HCT116 (cell line): ENCODE measurements around the gene NEK11. TPM values are rescaled to one million over a fixed set of nuclear protein-coding genes. Genes with fewer than 3 reads are reported as not detected.

Experiments
- ATAC-seq: fragments of 200-7000 bp; cut with Tn5 transposase; 2 replicates; pipeline ENCODE4 v1.9.1; 2020; ENCODE audit warnings: mild to moderate bottlenecking, moderate library complexity
- BruUV-seq: library from RNA; stranded (reverse); fragments of 400-500 nt; replicated peaks from 2 replicates; lab custom pipeline; 2021; lab: Mats Ljungman, UMichigan
- CTCF ChIA-PET: fragments of 300-600 bp; sonication (Branson Sonifier 250); formaldehyde crosslinking; loops from one replicate; lab custom pipeline; 2021; ENCODE audit warnings: antibody characterized with exemption; lab: Charles Lee
- POLR2A ChIA-PET: fragments of 300-600, 350-600 bp; sonication (Branson Sonifier 250); formaldehyde crosslinking; loops from one replicate; lab custom pipeline; 2021; ENCODE audit warnings: antibody characterized with exemption; lab: Charles Lee
- RAD21 ChIA-PET, 2 experiments: fragments of 300-600 bp; sonication (Branson Sonifier 250); formaldehyde crosslinking; loops; one replicate each; lab custom pipeline; 2023; ENCODE audit warnings: low total read pairs in 2 of 2; ENCODE audit not compliant: uncharacterized antibody in 2 of 2, unreplicated experiment in 2 of 2, low non-redundant PET in 1 of 2; lab: Charles Lee
- DNase-seq: peaks from one replicate; pipeline ENCODE4 v3.0.0-alpha.2; 2010; ENCODE audit warnings: low read depth, low spot score
- H2AFZ ChIP-seq: fragments of 200-600 bp; shearing (Covaris generic), sonication (generic); 2 replicates; pipeline ENCODE4 v1.6.1; 2017; ENCODE audit warnings: low read depth, mixed run types, mixed read lengths, antibody characterized with exemption, low read length; ENCODE audit not compliant: poor library complexity, severe bottlenecking
- H3K27ac ChIP-seq: 2 replicates; pipeline ENCODE4 v1.5.1; 2012; ENCODE audit warnings: low read depth, low read length
- H3K27me3 ChIP-seq: fragments of 200-600 bp; sonication (generic); 2 replicates; pipeline ENCODE4 v1.6.1; 2016; ENCODE audit warnings: mixed run types, low read length, mixed read lengths; ENCODE audit not compliant: insufficient read depth
- H3K36me3 ChIP-seq, 2 experiments: fragments of 200-500 bp in 1 of 2; fragments of 200-600 bp in 1 of 2; sonication (Bioruptor generic) in 1 of 2; sonication (generic) in 1 of 2; 2 replicates each; pipeline versions ENCODE4 v1.5.1 to v1.6.1; 2014 to 2016; ENCODE audit warnings: low read length in 2 of 2, inconsistent platforms in 1 of 2, mixed read lengths in 1 of 2, mixed run types in 1 of 2; ENCODE audit not compliant: insufficient read depth in 2 of 2, control insufficient read depth in 1 of 2
- H3K4me1 ChIP-seq, 2 experiments: fragments of 200-600 bp in 1 of 2; sonication (generic) in 1 of 2; 2 replicates each; pipeline versions ENCODE4 v1.5.1 to v1.6.1; 2012 to 2017; ENCODE audit warnings: low read length in 2 of 2, inconsistent platforms in 1 of 2, mild to moderate bottlenecking in 1 of 2, mixed read lengths in 1 of 2, mixed run types in 1 of 2, moderate library complexity in 1 of 2; ENCODE audit not compliant: insufficient read depth in 2 of 2, control insufficient read depth in 1 of 2
- H3K4me2 ChIP-seq: fragments of 200-600 bp; sonication (generic); 2 replicates; pipeline ENCODE4 v1.6.1; 2017; ENCODE audit warnings: mixed run types, low read length, mixed read lengths
- H3K4me3 ChIP-seq, 2 experiments: fragments of 200-600 bp in 1 of 2; sonication (generic) in 1 of 2; replicated peaks in 1 of 2; 2 replicates each; pipeline ENCODE4 v1.5.1; 2011 to 2016; ENCODE audit warnings: low read length in 2 of 2, control low read depth in 1 of 2, low read depth in 1 of 2, mild to moderate bottlenecking in 1 of 2, mixed read lengths in 1 of 2, mixed run types in 1 of 2
- H3K79me2 ChIP-seq: fragments of 200-600 bp; sonication (generic); 2 replicates; pipeline ENCODE4 v1.6.1; 2017; ENCODE audit warnings: mild to moderate bottlenecking, mixed run types, low read length, moderate library complexity, mixed read lengths; ENCODE audit not compliant: insufficient read depth
- H3K9ac ChIP-seq: fragments of 200-600 bp; sonication (generic); 2 replicates; pipeline ENCODE4 v1.6.1; 2016; ENCODE audit warnings: low read length, mixed read lengths
- H3K9me2 ChIP-seq: fragments of 200-600 bp; sonication (generic), shearing (Covaris generic); 2 replicates; pipeline ENCODE4 v1.6.1; 2017; ENCODE audit warnings: mixed run types, mild to moderate bottlenecking, moderate library complexity; ENCODE audit not compliant: insufficient read depth
- H3K9me3 ChIP-seq, 2 experiments: fragments of 200-500 bp in 1 of 2; fragments of 200-600 bp in 1 of 2; sonication (Bioruptor generic) in 1 of 2; sonication (generic) in 1 of 2; 2 replicates each; pipeline ENCODE4 v1.6.1; 2014 to 2017; ENCODE audit warnings: low read length in 2 of 2, mixed read lengths in 2 of 2, inconsistent platforms in 1 of 2, low read depth in 1 of 2, mild to moderate bottlenecking in 1 of 2, mixed run types in 1 of 2, moderate library complexity in 1 of 2; ENCODE audit not compliant: control insufficient read depth in 1 of 2, insufficient read depth in 1 of 2
- H4K20me1 ChIP-seq: fragments of 200-600 bp; sonication (generic), shearing (Covaris generic); 2 replicates; pipeline ENCODE4 v1.6.1; 2017; ENCODE audit warnings: mixed run types, mild to moderate bottlenecking, moderate library complexity; ENCODE audit not compliant: insufficient read depth
- ATF3 ChIP-seq: IDR thresholded peaks from 2 replicates; pipeline ENCODE4 v1.6.1; 2012
- CBX3 ChIP-seq: IDR thresholded peaks from 2 replicates; pipeline ENCODE4 v1.6.1; 2012; ENCODE audit warnings: low read depth
- EGR1 ChIP-seq: IDR thresholded peaks from 2 replicates; pipeline ENCODE4 v1.6.1; 2012; ENCODE audit warnings: low read depth
- ELF1 ChIP-seq: IDR thresholded peaks from 2 replicates; pipeline ENCODE4 v1.6.1; 2012; ENCODE audit warnings: low read depth, borderline replicate concordance
- EZH2 ChIP-seq: fragments of 200-600 bp; sonication (generic); IDR thresholded peaks from 2 replicates; pipeline ENCODE4 v1.6.1; 2017; ENCODE audit warnings: antibody characterized with exemption, mixed run types
- EZH2phosphoT487 ChIP-seq: fragments of 200-600 bp; IDR thresholded peaks from 2 replicates; pipeline ENCODE4 v1.6.1; 2018; ENCODE audit warnings: antibody characterized with exemption, borderline replicate concordance
- FOSL1 ChIP-seq: IDR thresholded peaks from 2 replicates; pipeline ENCODE4 v1.6.1; 2012; ENCODE audit warnings: low read depth
- JUND ChIP-seq: IDR thresholded peaks from 2 replicates; pipeline ENCODE4 v1.6.1; 2012
- MAX ChIP-seq: IDR thresholded peaks from 2 replicates; pipeline ENCODE4 v1.6.1; 2012
- POLR2AphosphoS5 ChIP-seq: IDR thresholded peaks from 2 replicates; pipeline ENCODE4 v1.6.1; 2011; ENCODE audit warnings: mild to moderate bottlenecking, low read depth, low read length, moderate library complexity
- SIN3A ChIP-seq: IDR thresholded peaks from 2 replicates; pipeline ENCODE4 v1.6.1; 2012; ENCODE audit warnings: low read depth
- SP1 ChIP-seq: IDR thresholded peaks from 2 replicates; pipeline ENCODE4 v1.6.1; 2012; ENCODE audit warnings: low read depth
- TCF7L2 ChIP-seq: IDR thresholded peaks from 2 replicates; pipeline ENCODE4 v1.7.0; 2011; ENCODE audit warnings: borderline replicate concordance, inconsistent platforms; ENCODE audit not compliant: insufficient read depth, insufficient read length; ENCODE audit errors: extremely low read depth
- intact Hi-C: fragments of 100-400 bp; cut with micrococcal nuclease; formaldehyde crosslinking; loops from 2 replicates; pipeline ENCODE4 v1.10.0; 2022
- total RNA-seq: library from RNA; stranded (reverse); gene quantifications from one replicate; pipeline ENCODE4 v1.2.1, GENCODE V29; 2021; ENCODE audit not compliant: unreplicated experiment

Gene NEK11
- total RNA-seq, 1 experiment from 2014 or later = 3.1 TPM

GRCh38 chr3:131140891-131141290 is 114.2 kb downstream of the NEK11 start:
- Histone ChIP-seq H2AFZ (no peak overlapping the region), H3K36me3 (no peaks in the 10 kb centered on the region), H3K9me2 (no peaks in the 10 kb centered on the region), H3K4me3 (no peak overlapping the region), H3K4me1 (no peaks in the 10 kb centered on the region), H3K27me3 (no peaks in the 10 kb centered on the region), H3K79me2 (no peaks in the 10 kb centered on the region), H3K9me3 (no peaks in the 10 kb centered on the region), H3K4me2 (no peak overlapping the region), H3K9ac (no peak overlapping the region), H3K27ac (no peak overlapping the region), H4K20me1 (no peaks in the 10 kb centered on the region)
- DNase-seq (no peak), ATAC-seq (no peak)
- RAD21 ChIA-PET = no interaction called here
- POLR2A ChIA-PET = no interaction called here
- intact Hi-C loops = no loop called here
- CTCF ChIA-PET = no interaction called here
- no peak for TF ChIP-seq MAX
- TF ChIP-seq CBX3 = no peak
- no peak for TF ChIP-seq POLR2AphosphoS5
- no peak for TF ChIP-seq EZH2
- no TSS peak for BruUV-seq

- ChIA-PET POLR2A (no interaction called here), RAD21 (no interaction called here), CTCF (no interaction called here)
- no peak overlapping the region for H3K4me3 ChIP-seq
- no peaks in the 10 kb centered on the region for H3K9me2 ChIP-seq
- no peak overlapping the region for H3K4me2 ChIP-seq
- intact Hi-C loops = no loop called here
- H3K9ac ChIP-seq = no peak overlapping the region
- no peaks in the 10 kb centered on the region for H3K9me3 ChIP-seq
- BruUV-seq = no TSS peak
- ATAC-seq = no peak
- H3K27ac ChIP-seq = no peak overlapping the region
- no peaks in the 10 kb centered on the region for H3K79me2 ChIP-seq
- H4K20me1 ChIP-seq = no peaks in the 10 kb centered on the region
- TF ChIP-seq MAX (no peak), EZH2phosphoT487 (no peak), JUND (no peak), EZH2 (no peak), EGR1 (no peak), SIN3A (no peak), FOSL1 (no peak), SP1 (no peak), TCF7L2 (no peak), ELF1 (no peak), ATF3 (no peak), CBX3 (no peak)
- TF ChIP-seq, all 23 proteins: peak for 0
- Histone ChIP-seq H3K27me3 (no peaks in the 10 kb centered on the region), H3K36me3 (no peaks in the 10 kb centered on the region), H2AFZ (no peak overlapping the region), H3K4me1 (no peaks in the 10 kb centered on the region)
- no peak for DNase-seq
Observed at GRCh38 chr3:131141770-131142169, 115.1 kb downstream of the NEK11 start.
